HL-60 (cell line): Measurements from ENCODE around the gene BAIAP2.

Experiments
- DNase-seq, 2 experiments: peaks; one replicate each; pipeline ENCODE4 v3.0.0-alpha.2; 2010 to 2020; ENCODE audit warnings: low read depth in 1 of 2, low spot score in 1 of 2
- H3K27ac ChIP-seq: fragments of 250-450 bp; sonication (Bioruptor Pico); replicated peaks from 2 replicates; pipeline ENCODE4 v1.5.1; 2020; ENCODE audit warnings: mild to moderate bottlenecking, moderate library complexity
- H3K27me3 ChIP-seq: fragments of 250-450 bp; sonication (Bioruptor Pico); 2 replicates; pipeline ENCODE4 v1.5.1; 2021; ENCODE audit warnings: mild to moderate bottlenecking, moderate library complexity; ENCODE audit not compliant: insufficient read depth, poor library complexity, severe bottlenecking
- H3K4me3 ChIP-seq: replicated peaks from 2 replicates; pipeline ENCODE4 v1.5.1; 2011; ENCODE audit warnings: mild to moderate bottlenecking, control low read depth, low read length; ENCODE audit not compliant: insufficient read depth
- CTCF ChIP-seq: IDR thresholded peaks from one replicate; pipeline ENCODE4 v1.5.1; 2011; ENCODE audit warnings: low read length, control low read depth, inconsistent platforms; ENCODE audit not compliant: insufficient read depth
- GABPA ChIP-seq: IDR thresholded peaks from 2 replicates; pipeline ENCODE4 v1.6.1; 2012; ENCODE audit warnings: low read depth
- POLR2AphosphoS5 ChIP-seq: IDR thresholded peaks from 2 replicates; pipeline ENCODE4 v1.6.1; 2012; ENCODE audit warnings: low read depth
- REST ChIP-seq: IDR thresholded peaks from 2 replicates; pipeline ENCODE4 v1.6.1; 2012; ENCODE audit warnings: low read depth; ENCODE audit not compliant: insufficient replicate concordance
- SPI1 ChIP-seq: IDR thresholded peaks from 2 replicates; pipeline ENCODE4 v1.6.1; 2012; ENCODE audit warnings: low read depth, mild to moderate bottlenecking, borderline replicate concordance

The BAIAP2 gene

GRCh38 chr17:81032641-81033480, 2.1 kb upstream of the BAIAP2 start:
- Histone ChIP-seq H3K27me3 (peaks cover 13% of the 10 kb centered on the region), H3K4me3 (no peak overlapping the region), H3K27ac (no peak overlapping the region)
- DNase-seq: no peak
- TF ChIP-seq CTCF (no peak), GABPA (no peak), SPI1 (no peak), REST (no peak), POLR2AphosphoS5 (no peak)

GRCh38 chr17:81033535-81034167, 1.3 kb upstream of the BAIAP2 start:
- peak in 1 of 2 experiments; percentile 61 for DNase-seq
- peaks cover 16% of the 10 kb centered on the region for H3K27me3 ChIP-seq
- TF ChIP-seq SPI1: peak; percentile 12; the same call in 1 of the 2 replicates
- no peak for TF ChIP-seq REST
- peak overlapping the region; percentile 14 for H3K27ac ChIP-seq
- H3K4me3 ChIP-seq: peak overlapping the region; percentile 62

- DNase-seq: no peak
- Histone ChIP-seq H3K4me3 (peak overlapping the region; percentile 62), H3K27ac (peak overlapping the region; percentile 14), H3K27me3 (peaks cover 16% of the 10 kb centered on the region)
- TF ChIP-seq CTCF (no peak), GABPA (no peak), POLR2AphosphoS5 (no peak), REST (no peak), SPI1 (no peak)
Observed at GRCh38 chr17:81034168-81034777, 678 bp upstream of the BAIAP2 start.
